ENCODE data around the gene KIF26A. TPM values are rescaled to one million over a fixed set of nuclear protein-coding genes. Genes with fewer than 3 reads are reported as not detected.
"Not testable (repeated sequence)": the region's sequence is repeated elsewhere in the genome, so short reads cannot be mapped to it uniquely, and the experiment has no call there.

The KIF26A gene
- total RNA-seq, 4 donors from 2014 or later: 2.1 to 6.1 (median 4.6) TPM

DNA sequence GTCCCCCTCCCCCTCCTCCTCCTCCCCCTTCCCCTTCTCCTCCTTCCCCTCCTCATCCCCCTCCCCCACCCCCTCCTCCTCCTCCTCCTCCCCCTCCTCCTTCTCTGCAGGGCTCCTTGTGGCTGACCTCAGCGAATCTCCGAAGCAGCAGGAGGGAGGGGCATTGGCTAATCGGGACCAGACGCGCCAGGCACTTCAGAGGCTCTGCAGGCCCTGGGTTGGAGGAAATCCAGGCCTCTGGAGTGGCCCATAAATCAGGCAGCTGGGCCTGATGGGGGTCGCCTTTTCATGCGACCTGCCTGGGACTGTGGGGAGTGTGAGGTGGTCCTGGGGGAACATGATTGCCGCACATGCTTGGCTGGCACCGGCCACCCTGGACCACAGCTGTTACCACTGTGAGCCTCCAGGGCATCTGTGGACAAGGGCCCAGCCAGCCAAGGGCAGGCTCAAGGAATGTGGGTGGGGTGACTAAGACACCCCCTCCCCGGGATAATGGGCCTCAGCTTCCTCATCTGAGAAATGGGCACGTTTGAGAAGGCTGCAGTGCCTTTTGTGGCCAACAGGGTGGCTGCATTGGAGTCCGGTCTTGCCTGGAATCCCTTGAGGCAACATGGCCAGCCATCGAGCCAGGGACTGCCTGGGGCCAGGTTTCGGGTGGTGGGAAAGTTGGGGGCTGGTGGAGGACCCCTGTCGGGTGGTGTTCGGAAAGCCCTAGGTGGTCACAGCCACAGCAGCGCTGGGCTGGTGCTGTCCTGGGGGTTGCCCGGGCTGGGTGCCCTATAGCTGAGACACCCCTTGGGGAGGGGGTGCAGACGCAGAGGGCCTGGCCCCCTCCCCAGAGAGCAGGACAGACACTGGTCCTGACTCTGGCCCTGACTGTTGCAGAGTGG lies 12.0 kb downstream of the KIF26A start:
- no peaks in the 10 kb centered on the region for H3K9me3 ChIP-seq
- no peak overlapping the region for H3K4me3 ChIP-seq
- peaks cover 15% of the 10 kb centered on the region for H3K4me1 ChIP-seq
- no peak for DNase-seq (ENCODE audit: low spot score in 2 of 2)
- H3K36me3 ChIP-seq: no peaks in the 10 kb centered on the region
- H3K27ac ChIP-seq: no peak overlapping the region
- TF ChIP-seq EP300 (IDR thresholded peaks at IDR 0.05): no peak
- no peak for TF ChIP-seq POLR2A (IDR thresholded peaks at IDR 0.05)
- no peak for TF ChIP-seq POLR2AphosphoS5 (IDR thresholded peaks at IDR 0.05)
- TF ChIP-seq, protein P1, sequence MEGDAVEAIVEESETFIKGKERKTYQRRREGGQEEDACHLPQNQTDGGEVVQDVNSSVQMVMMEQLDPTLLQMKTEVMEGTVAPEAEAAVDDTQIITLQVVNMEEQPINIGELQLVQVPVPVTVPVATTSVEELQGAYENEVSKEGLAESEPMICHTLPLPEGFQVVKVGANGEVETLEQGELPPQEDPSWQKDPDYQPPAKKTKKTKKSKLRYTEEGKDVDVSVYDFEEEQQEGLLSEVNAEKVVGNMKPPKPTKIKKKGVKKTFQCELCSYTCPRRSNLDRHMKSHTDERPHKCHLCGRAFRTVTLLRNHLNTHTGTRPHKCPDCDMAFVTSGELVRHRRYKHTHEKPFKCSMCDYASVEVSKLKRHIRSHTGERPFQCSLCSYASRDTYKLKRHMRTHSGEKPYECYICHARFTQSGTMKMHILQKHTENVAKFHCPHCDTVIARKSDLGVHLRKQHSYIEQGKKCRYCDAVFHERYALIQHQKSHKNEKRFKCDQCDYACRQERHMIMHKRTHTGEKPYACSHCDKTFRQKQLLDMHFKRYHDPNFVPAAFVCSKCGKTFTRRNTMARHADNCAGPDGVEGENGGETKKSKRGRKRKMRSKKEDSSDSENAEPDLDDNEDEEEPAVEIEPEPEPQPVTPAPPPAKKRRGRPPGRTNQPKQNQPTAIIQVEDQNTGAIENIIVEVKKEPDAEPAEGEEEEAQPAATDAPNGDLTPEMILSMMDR (IDR thresholded peaks at IDR 0.05): no peak
- no peaks in the 10 kb centered on the region for H3K27me3 ChIP-seq
- WGBS: 22% methylated on average over 6 of the region's 19 CpGs

DNA sequence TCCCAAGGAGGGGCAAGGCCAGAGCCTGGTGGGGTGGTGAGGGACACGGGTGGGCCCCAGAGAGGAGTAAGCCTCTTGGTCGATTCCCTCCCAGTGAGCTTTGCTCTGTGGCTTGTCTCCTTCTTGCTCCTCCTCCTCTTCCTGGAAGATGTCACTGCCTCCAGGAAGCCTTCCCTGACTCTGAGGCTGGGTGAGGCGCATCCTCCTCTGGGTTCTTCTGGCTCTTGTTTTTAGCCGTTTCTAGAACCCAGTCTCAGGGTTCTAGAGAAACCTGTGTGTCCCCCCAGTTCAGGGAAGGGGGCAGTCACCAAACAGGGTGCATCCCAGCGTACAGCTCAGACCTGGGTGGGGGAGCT lies 12.6 kb downstream of the KIF26A start:
- TF ChIP-seq EP300 (IDR thresholded peaks at IDR 0.05): no peak
- no peak for TF ChIP-seq POLR2AphosphoS5 (IDR thresholded peaks at IDR 0.05)
- TF ChIP-seq POLR2A (IDR thresholded peaks at IDR 0.05): no peak
- TF ChIP-seq, protein P1 (IDR thresholded peaks at IDR 0.05): no peak
- no peak for DNase-seq (ENCODE audit: low spot score in 2 of 2)
- Histone ChIP-seq H3K27me3 (no peaks in the 10 kb centered on the region), H3K9me3 (no peaks in the 10 kb centered on the region), H3K4me1 (peaks cover 15% of the 10 kb centered on the region), H3K27ac (no peak overlapping the region), H3K4me3 (no peak overlapping the region), H3K36me3 (no peaks in the 10 kb centered on the region)
- 79% methylated on average over 4 of the region's 5 CpGs for WGBS

DNA sequence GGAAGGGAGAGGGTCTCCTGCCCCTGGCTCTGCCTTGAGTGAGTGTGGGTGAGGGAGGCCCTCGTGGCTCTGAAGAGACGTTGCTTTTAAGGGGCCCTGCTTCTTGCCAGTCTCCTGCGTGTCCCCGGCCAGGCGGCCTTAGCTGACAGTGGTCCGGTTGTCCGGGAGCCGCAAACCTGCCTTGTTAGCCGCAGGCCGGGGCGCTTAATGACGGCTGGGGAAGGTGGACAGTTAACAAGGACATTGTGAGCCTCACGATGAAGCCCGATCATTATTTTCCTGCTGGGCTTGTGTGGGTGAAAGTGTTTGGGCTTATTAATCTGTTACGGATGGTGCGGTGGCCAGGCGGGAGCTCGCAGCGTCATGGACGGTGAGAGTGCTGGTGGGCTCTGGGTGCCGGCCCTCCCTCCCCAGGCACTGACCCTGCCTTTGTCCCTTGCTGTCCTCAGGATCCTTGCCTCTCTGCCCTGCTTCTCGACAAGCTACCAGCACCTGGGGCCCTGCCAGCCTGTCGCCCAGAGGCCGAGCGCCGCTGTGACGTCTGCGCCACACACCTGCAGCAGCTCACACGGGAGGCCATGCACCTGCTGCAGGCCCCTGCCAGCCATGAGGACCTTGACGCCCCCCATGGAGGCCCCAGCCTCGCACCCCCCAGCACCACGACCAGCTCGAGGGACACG lies 13.3 kb downstream of the KIF26A start:
- 91% methylated on average over 16 of the region's 34 CpGs for WGBS
- Histone ChIP-seq H3K27me3 (no peaks in the 10 kb centered on the region), H3K36me3 (no peaks in the 10 kb centered on the region), H3K4me3 (no peak overlapping the region), H3K27ac (no peak overlapping the region), H3K9me3 (no peaks in the 10 kb centered on the region), H3K4me1 (peaks cover 15% of the 10 kb centered on the region)
- DNase-seq (ENCODE audit: low spot score in 2 of 2): no peak
- TF ChIP-seq POLR2A (IDR thresholded peaks at IDR 0.05) (no peak), EP300 (IDR thresholded peaks at IDR 0.05) (no peak), POLR2AphosphoS5 (IDR thresholded peaks at IDR 0.05) (no peak)
- TF ChIP-seq, protein P1 (IDR thresholded peaks at IDR 0.05): no peak

- H3K4me3 ChIP-seq: no peak overlapping the region
- no peaks in the 10 kb centered on the region for H3K9me3 ChIP-seq
- H3K36me3 ChIP-seq: no peaks in the 10 kb centered on the region
- no peak overlapping the region for H3K27ac ChIP-seq
- no CpG with 5 or more reads among the region's 14 CpGs for WGBS
- no peak for DNase-seq (ENCODE audit: low spot score in 2 of 2)
- no peak for TF ChIP-seq POLR2A (IDR thresholded peaks at IDR 0.05)
- no peak for TF ChIP-seq POLR2AphosphoS5 (IDR thresholded peaks at IDR 0.05)
- TF ChIP-seq, protein P1 (IDR thresholded peaks at IDR 0.05): no peak
- TF ChIP-seq EP300 (IDR thresholded peaks at IDR 0.05): no peak
- H3K27me3 ChIP-seq: no peaks in the 10 kb centered on the region
- H3K4me1 ChIP-seq: peaks cover 15% of the 10 kb centered on the region
Measured at GRCh38 chr14:104152246-104152575, 13.8 kb downstream of the KIF26A start.

DNA sequence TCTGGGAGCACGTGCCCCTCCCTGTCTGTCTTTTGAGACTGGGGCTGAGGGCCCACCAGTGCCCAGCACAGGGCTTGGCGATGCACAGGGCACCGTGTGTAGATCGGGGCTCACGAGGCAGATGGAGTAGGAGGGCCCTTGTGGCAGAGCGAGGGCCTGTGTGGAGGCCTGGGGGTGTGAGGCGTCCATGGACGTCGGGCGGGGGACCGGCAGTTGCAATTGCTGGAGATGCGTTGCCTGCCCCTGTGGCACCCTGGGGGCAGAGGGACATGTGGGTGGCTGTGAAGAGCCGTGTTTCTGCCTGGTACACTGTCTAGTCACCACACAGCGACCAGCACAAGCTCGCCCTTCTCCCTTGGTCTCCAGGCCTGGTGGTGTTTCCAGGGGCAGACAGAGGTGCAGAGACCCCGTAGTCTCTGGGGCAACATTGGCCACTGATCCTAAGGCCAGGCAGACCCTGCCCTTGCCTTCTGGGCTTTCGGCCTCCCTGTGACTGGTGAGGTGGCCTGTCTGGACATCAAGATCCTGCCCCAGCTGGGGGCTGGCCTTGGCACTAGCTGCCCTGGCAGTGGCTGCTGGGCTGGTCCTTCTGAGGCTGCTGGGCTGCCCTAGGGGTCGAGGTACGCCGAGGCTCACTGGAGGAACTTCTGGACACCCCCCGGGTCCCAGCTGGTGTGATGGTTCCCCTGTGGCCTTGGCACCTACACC lies 14.5 kb downstream of the KIF26A start:
- Histone ChIP-seq H3K4me1 (peaks cover 13% of the 10 kb centered on the region), H3K4me3 (no peak overlapping the region), H3K9me3 (no peaks in the 10 kb centered on the region), H3K27me3 (no peaks in the 10 kb centered on the region), H3K36me3 (no peaks in the 10 kb centered on the region), H3K27ac (no peak overlapping the region)
- 97% methylated on average over 14 of the region's 21 CpGs for WGBS
- no peak for DNase-seq (ENCODE audit: low spot score in 2 of 2)
- TF ChIP-seq EP300 (IDR thresholded peaks at IDR 0.05): no peak
- TF ChIP-seq POLR2AphosphoS5 (IDR thresholded peaks at IDR 0.05): no peak
- TF ChIP-seq, protein P1 (IDR thresholded peaks at IDR 0.05): no peak
- no peak for TF ChIP-seq POLR2A (IDR thresholded peaks at IDR 0.05)

DNA sequence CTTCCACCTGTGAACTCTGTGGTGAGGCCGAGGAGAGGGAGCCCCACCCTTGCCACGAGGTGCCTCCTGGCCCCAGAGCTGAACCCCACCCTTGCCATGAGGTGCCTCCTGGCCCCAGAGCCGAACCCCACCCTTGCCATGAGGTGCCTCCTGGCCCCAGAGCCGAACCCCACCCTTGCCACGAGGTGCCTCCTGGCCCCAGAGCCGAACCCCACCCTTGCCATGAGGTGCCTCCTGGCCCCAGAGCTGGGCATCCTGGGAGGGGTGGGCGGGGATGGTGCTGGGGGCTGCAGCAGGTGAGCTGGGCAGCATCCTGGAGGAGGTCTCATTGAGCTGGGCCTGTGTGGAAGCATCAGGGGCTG lies 15.0 kb downstream of the KIF26A start:
- not testable (repeated sequence) for H3K27ac ChIP-seq; H3K4me3 ChIP-seq; DNase-seq (ENCODE audit: low spot score in 2 of 2); H3K27me3 ChIP-seq; H3K36me3 ChIP-seq; H3K4me1 ChIP-seq; H3K9me3 ChIP-seq
- no CpG with 5 or more reads among the region's 7 CpGs for WGBS
